PFSK-1 (cell line): ENCODE data around the gene CHID1.

Experiments used
- FOXP2 ChIP-seq: optimal IDR thresholded peaks from 2 replicates; pipeline ENCODE3; 2011; ENCODE audit warnings: borderline replicate concordance, control low read depth, inconsistent platforms; ENCODE audit not compliant: insufficient read depth; ENCODE audit errors: extremely low read length, extremely low read depth
- POLR2AphosphoS5 ChIP-seq: IDR thresholded peaks from 2 replicates; pipeline ENCODE4 v1.6.1; 2012; ENCODE audit warnings: low read depth, mild to moderate bottlenecking, control low read depth, low read length, moderate library complexity
- SIN3A ChIP-seq: IDR thresholded peaks from 2 replicates; pipeline ENCODE4 v1.6.1; 2012; ENCODE audit warnings: mild to moderate bottlenecking, low read length, moderate library complexity, borderline replicate concordance; ENCODE audit not compliant: insufficient read depth
- TAF1 ChIP-seq: IDR thresholded peaks from 2 replicates; pipeline ENCODE4 v1.6.1; 2012; ENCODE audit warnings: low read length, control low read depth, borderline replicate concordance; ENCODE audit not compliant: insufficient read depth
- TF ChIP-seq, protein P1 (sequence below), 2 experiments: IDR thresholded peaks; 2 replicates each; pipeline versions ENCODE4 v1.6.1 to v1.8.0; 2011 to 2012; ENCODE audit warnings: low read depth in 2 of 2, low read length in 2 of 2, control low read depth in 1 of 2, inconsistent platforms in 1 of 2, mild to moderate bottlenecking in 1 of 2, moderate library complexity in 1 of 2; ENCODE audit not compliant: insufficient read depth in 1 of 2

CHID1 gene

GRCh38 chr11:829847-830294 lies 80.7 kb downstream of the CHID1 start:
- TF ChIP-seq, protein P1, sequence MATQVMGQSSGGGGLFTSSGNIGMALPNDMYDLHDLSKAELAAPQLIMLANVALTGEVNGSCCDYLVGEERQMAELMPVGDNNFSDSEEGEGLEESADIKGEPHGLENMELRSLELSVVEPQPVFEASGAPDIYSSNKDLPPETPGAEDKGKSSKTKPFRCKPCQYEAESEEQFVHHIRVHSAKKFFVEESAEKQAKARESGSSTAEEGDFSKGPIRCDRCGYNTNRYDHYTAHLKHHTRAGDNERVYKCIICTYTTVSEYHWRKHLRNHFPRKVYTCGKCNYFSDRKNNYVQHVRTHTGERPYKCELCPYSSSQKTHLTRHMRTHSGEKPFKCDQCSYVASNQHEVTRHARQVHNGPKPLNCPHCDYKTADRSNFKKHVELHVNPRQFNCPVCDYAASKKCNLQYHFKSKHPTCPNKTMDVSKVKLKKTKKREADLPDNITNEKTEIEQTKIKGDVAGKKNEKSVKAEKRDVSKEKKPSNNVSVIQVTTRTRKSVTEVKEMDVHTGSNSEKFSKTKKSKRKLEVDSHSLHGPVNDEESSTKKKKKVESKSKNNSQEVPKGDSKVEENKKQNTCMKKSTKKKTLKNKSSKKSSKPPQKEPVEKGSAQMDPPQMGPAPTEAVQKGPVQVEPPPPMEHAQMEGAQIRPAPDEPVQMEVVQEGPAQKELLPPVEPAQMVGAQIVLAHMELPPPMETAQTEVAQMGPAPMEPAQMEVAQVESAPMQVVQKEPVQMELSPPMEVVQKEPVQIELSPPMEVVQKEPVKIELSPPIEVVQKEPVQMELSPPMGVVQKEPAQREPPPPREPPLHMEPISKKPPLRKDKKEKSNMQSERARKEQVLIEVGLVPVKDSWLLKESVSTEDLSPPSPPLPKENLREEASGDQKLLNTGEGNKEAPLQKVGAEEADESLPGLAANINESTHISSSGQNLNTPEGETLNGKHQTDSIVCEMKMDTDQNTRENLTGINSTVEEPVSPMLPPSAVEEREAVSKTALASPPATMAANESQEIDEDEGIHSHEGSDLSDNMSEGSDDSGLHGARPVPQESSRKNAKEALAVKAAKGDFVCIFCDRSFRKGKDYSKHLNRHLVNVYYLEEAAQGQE (IDR thresholded peaks at IDR 0.05; ENCODE audit: insufficient read depth in 1 of 2, low read depth in 2 of 2, low read length in 2 of 2): no peak
- TF ChIP-seq FOXP2: no peak
- no peak for TF ChIP-seq POLR2AphosphoS5
- TF ChIP-seq TAF1: no peak
- TF ChIP-seq SIN3A: no peak

- TF ChIP-seq TAF1: peak; percentile 61; the same call in 1 of the 2 replicates
- no peak for TF ChIP-seq FOXP2
- TF ChIP-seq SIN3A: peak; percentile 76; the same call in 1 of the 2 replicates
- TF ChIP-seq POLR2AphosphoS5: peak; percentile 66; the same call in 1 of the 2 replicates
- TF ChIP-seq, protein P1 (IDR thresholded peaks at IDR 0.05; ENCODE audit: insufficient read depth in 1 of 2, low read depth in 2 of 2, low read length in 2 of 2): peak in 1 of 2 experiments; percentile 40; a peak in 1 of 4 replicates
Measured at GRCh38 chr11:829176-829846, 81.3 kb downstream of the CHID1 start.

- no peak for TF ChIP-seq POLR2AphosphoS5
- TF ChIP-seq SIN3A: no peak
- TF ChIP-seq, protein P1 (IDR thresholded peaks at IDR 0.05; ENCODE audit: insufficient read depth in 1 of 2, low read depth in 2 of 2, low read length in 2 of 2): no peak
- no peak for TF ChIP-seq TAF1
- no peak for TF ChIP-seq FOXP2
Measured at GRCh38 chr11:828506-829175, 82.0 kb downstream of the CHID1 start.

GRCh38 chr11:827897-828192 lies 82.8 kb downstream of the CHID1 start, which contains the start of gene CRACR2B:
Gene CRACR2B (plus strand): TSS chr11:827919. CDS start chr11:828608, 689 bp downstream.
- TF ChIP-seq SIN3A: no peak

DNA sequence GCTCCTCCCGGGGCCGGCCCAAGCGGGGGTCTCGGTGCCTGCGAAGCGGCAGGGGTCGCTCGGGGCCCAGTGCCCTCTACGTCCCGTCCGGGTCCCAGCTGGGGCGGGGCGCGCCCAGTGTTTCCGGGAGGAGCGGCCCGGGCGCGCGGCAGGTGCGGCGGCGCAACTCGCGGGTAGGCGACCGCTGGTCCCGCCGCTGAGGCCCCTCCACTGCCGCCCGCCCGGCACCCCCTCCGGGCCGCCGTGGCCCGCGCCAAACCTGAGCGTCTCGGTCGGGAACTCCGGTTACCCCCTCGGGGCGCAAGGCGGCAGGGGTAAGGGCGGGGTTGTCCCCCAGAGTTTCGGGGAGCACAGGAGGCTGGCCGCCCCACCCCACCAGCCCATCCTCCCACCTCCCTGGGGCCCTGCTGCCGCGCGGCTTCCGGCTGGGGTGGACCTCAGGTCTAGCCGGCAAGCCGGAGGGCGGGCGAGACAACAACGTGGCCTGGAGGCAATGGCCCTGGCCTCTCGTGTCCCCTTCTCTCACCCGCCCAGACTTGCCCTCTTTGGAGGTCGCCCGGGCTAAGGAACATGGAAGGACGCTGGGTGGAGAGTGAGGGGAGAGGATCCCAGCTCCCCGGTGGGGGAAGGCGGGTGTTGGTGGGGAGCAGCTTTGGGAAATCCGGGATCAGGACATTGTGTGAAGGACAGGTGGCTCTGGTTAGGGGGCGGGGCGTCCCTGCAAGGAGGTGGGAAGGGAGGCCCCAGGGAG lies 83.3 kb downstream of the CHID1 start:
- no peak for TF ChIP-seq TAF1
- no peak for TF ChIP-seq POLR2AphosphoS5
- TF ChIP-seq SIN3A: no peak
